Measurements from ENCODE around the gene ARMC9.

The ARMC9 gene

GRCh38 chr2:231360401-231360800 lies 162.0 kb downstream of the ARMC9 start:
- no peak for DNase-seq (ENCODE audit: low read depth, low spot score)
- no peak overlapping the region for H3K4me3 ChIP-seq (ENCODE audit: low read length)
- H3K27me3 ChIP-seq (ENCODE audit: control insufficient read depth, insufficient read depth, low read length): no peaks in the 10 kb centered on the region
- H3K36me3 ChIP-seq (ENCODE audit: control insufficient read depth, insufficient read depth, low read length): peaks cover 3% of the 10 kb centered on the region; the same call in 1 of the 2 replicates
- 0 out of 2 replicates have a peak, but pooled peaks cover 3% of the 10 kb centered on the region for H3K4me1 ChIP-seq (ENCODE audit: control insufficient read depth, insufficient read depth, low read length)
- H3K27ac ChIP-seq (ENCODE audit: low read length): no peak overlapping the region
- no peaks in the 10 kb centered on the region for H3K9me3 ChIP-seq (ENCODE audit: control insufficient read depth, insufficient read depth, low read length)
- no CpG with 5 or more reads among the region's 11 CpGs for WGBS (ENCODE audit: insufficient coverage, insufficient read length)

GRCh38 chr2:231360881-231361371 lies 162.5 kb downstream of the ARMC9 start:
- Histone ChIP-seq H3K27me3 (ENCODE audit: control insufficient read depth, insufficient read depth, low read length) (no peaks in the 10 kb centered on the region), H3K36me3 (ENCODE audit: control insufficient read depth, insufficient read depth, low read length) (peaks cover 3% of the 10 kb centered on the region; the same call in 1 of the 2 replicates), H3K4me3 (ENCODE audit: low read length) (no peak overlapping the region), H3K4me1 (ENCODE audit: control insufficient read depth, insufficient read depth, low read length) (no peaks in the 10 kb centered on the region), H3K27ac (ENCODE audit: low read length) (no peak overlapping the region), H3K9me3 (ENCODE audit: control insufficient read depth, insufficient read depth, low read length) (no peaks in the 10 kb centered on the region)
- no CpG with 5 or more reads among the region's 13 CpGs for WGBS (ENCODE audit: insufficient coverage, insufficient read length)
- DNase-seq (ENCODE audit: low read depth, low spot score): no peak

- no peaks in the 10 kb centered on the region for H3K9me3 ChIP-seq (ENCODE audit: control insufficient read depth, insufficient read depth, low read length)
- H3K36me3 ChIP-seq (ENCODE audit: control insufficient read depth, insufficient read depth, low read length): peaks cover 3% of the 10 kb centered on the region; the same call in 1 of the 2 replicates
- no peak overlapping the region for H3K27ac ChIP-seq (ENCODE audit: low read length)
- H3K4me1 ChIP-seq (ENCODE audit: control insufficient read depth, insufficient read depth, low read length): no peaks in the 10 kb centered on the region
- H3K4me3 ChIP-seq (ENCODE audit: low read length): no peak overlapping the region
- WGBS (ENCODE audit: insufficient coverage, insufficient read length): no CpG with 5 or more reads among the region's 12 CpGs
- DNase-seq (ENCODE audit: low read depth, low spot score): no peak
- no peaks in the 10 kb centered on the region for H3K27me3 ChIP-seq (ENCODE audit: control insufficient read depth, insufficient read depth, low read length)
Observed at GRCh38 chr2:231361701-231362554, 163.5 kb downstream of the ARMC9 start.

GRCh38 chr2:231362555-231363184 lies 164.2 kb downstream of the ARMC9 start:
- H3K27ac ChIP-seq (ENCODE audit: low read length): no peak overlapping the region
- H3K4me3 ChIP-seq (ENCODE audit: low read length): no peak overlapping the region
- H3K27me3 ChIP-seq (ENCODE audit: control insufficient read depth, insufficient read depth, low read length): no peaks in the 10 kb centered on the region
- peaks cover 1% of the 10 kb centered on the region; the same call in 1 of the 2 replicates for H3K4me1 ChIP-seq (ENCODE audit: control insufficient read depth, insufficient read depth, low read length)
- no CpG with 5 or more reads among the region's 9 CpGs for WGBS (ENCODE audit: insufficient coverage, insufficient read length)
- DNase-seq (ENCODE audit: low read depth, low spot score): no peak
- peaks cover 3% of the 10 kb centered on the region; the same call in 1 of the 2 replicates for H3K36me3 ChIP-seq (ENCODE audit: control insufficient read depth, insufficient read depth, low read length)
- no peaks in the 10 kb centered on the region for H3K9me3 ChIP-seq (ENCODE audit: control insufficient read depth, insufficient read depth, low read length)

DNA sequence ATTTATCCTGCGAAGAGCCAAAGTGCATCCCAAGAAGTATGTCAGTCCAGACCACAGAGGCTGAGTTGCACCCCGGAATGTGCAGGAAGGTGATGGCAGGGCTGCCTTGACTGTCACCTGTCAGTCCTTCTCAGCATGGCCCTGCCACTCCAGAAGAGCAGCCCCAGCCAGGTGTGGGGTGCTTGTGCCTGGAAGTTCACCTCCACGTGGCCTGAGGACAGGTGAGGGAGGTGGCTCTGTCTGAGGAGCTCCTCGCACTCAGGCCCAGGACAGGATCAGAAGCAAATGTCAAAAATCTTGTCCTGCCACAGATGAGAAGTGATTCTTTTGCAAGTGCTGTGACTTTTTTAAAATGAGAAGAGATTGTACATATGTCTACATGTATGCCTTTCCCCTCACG lies 165.6 kb downstream of the ARMC9 start:
- no CpG with 5 or more reads among the region's 5 CpGs for WGBS (ENCODE audit: insufficient coverage, insufficient read length)
- H3K36me3 ChIP-seq (ENCODE audit: control insufficient read depth, insufficient read depth, low read length): peaks cover 3% of the 10 kb centered on the region; the same call in 1 of the 2 replicates
- DNase-seq (ENCODE audit: low read depth, low spot score): no peak

GRCh38 chr2:231364961-231365810 lies 166.8 kb downstream of the ARMC9 start:
- peaks cover 3% of the 10 kb centered on the region; the same call in 1 of the 2 replicates for H3K36me3 ChIP-seq (ENCODE audit: control insufficient read depth, insufficient read depth, low read length)
- no peaks in the 10 kb centered on the region for H3K9me3 ChIP-seq (ENCODE audit: control insufficient read depth, insufficient read depth, low read length)
- DNase-seq (ENCODE audit: low read depth, low spot score): no peak
- peaks cover 6% of the 10 kb centered on the region for H3K4me1 ChIP-seq (ENCODE audit: control insufficient read depth, insufficient read depth, low read length)
- H3K27ac ChIP-seq (ENCODE audit: low read length): no peak overlapping the region
- H3K27me3 ChIP-seq (ENCODE audit: control insufficient read depth, insufficient read depth, low read length): no peaks in the 10 kb centered on the region
- WGBS (ENCODE audit: insufficient coverage, insufficient read length): no CpG with 5 or more reads among the region's 22 CpGs
- H3K4me3 ChIP-seq (ENCODE audit: low read length): no peak overlapping the region

More for the DNA sequence above, 165.6 kb downstream of the ARMC9 start:
- Histone ChIP-seq H3K27me3 (ENCODE audit: control insufficient read depth, insufficient read depth, low read length) (no peaks in the 10 kb centered on the region), H3K4me1 (ENCODE audit: control insufficient read depth, insufficient read depth, low read length) (peaks cover 1% of the 10 kb centered on the region; the same call in 1 of the 2 replicates), H3K9me3 (ENCODE audit: control insufficient read depth, insufficient read depth, low read length) (no peaks in the 10 kb centered on the region), H3K4me3 (ENCODE audit: low read length) (no peak overlapping the region), H3K27ac (ENCODE audit: low read length) (no peak overlapping the region)

DNA sequence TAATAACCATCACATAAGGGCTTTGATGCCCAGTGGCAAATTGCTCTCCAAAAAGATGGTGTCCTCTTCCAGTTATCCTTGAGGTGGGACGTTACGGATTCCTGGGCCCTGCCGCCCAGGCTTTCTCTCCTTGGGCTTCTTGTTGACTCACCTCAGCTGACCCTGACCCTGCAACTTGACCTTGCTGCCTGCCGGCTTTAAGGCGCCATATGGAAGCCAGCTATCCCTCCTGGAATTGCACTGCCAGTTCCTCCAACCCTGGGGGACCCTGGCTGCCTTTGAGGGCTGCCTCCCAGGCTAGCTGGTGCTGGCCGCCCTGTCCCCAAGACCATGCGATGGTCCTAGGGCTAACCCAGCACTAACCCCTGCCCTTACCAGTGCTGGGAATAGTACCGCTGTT lies 168.7 kb downstream of the ARMC9 start:
- no peak overlapping the region for H3K27ac ChIP-seq (ENCODE audit: low read length)
- H3K9me3 ChIP-seq (ENCODE audit: control insufficient read depth, insufficient read depth, low read length): no peaks in the 10 kb centered on the region
- WGBS (ENCODE audit: insufficient coverage, insufficient read length): no CpG with 5 or more reads among the region's 8 CpGs
- H3K36me3 ChIP-seq (ENCODE audit: control insufficient read depth, insufficient read depth, low read length): no peaks in the 10 kb centered on the region
- no peaks in the 10 kb centered on the region for H3K27me3 ChIP-seq (ENCODE audit: control insufficient read depth, insufficient read depth, low read length)
- H3K4me3 ChIP-seq (ENCODE audit: low read length): no peak overlapping the region
- no peak for DNase-seq (ENCODE audit: low read depth, low spot score)
- H3K4me1 ChIP-seq (ENCODE audit: control insufficient read depth, insufficient read depth, low read length): peaks cover 12% of the 10 kb centered on the region

- Histone ChIP-seq H3K4me3 (ENCODE audit: low read length) (no peak overlapping the region), H3K27ac (ENCODE audit: low read length) (no peak overlapping the region), H3K9me3 (ENCODE audit: control insufficient read depth, insufficient read depth, low read length) (no peaks in the 10 kb centered on the region), H3K27me3 (ENCODE audit: control insufficient read depth, insufficient read depth, low read length) (no peaks in the 10 kb centered on the region), H3K4me1 (ENCODE audit: control insufficient read depth, insufficient read depth, low read length) (peaks cover 12% of the 10 kb centered on the region), H3K36me3 (ENCODE audit: control insufficient read depth, insufficient read depth, low read length) (no peaks in the 10 kb centered on the region)
- WGBS (ENCODE audit: insufficient coverage, insufficient read length): no CpG with 5 or more reads among the region's 23 CpGs
- no peak for DNase-seq (ENCODE audit: low read depth, low spot score)
Observed at GRCh38 chr2:231369580-231370428, 171.4 kb downstream of the ARMC9 start.

GRCh38 chr2:231370429-231370748 lies 172.0 kb downstream of the ARMC9 start:
- H3K27ac ChIP-seq (ENCODE audit: low read length): no peak overlapping the region
- no CpG with 5 or more reads among the region's 6 CpGs for WGBS (ENCODE audit: insufficient coverage, insufficient read length)
- peaks cover 12% of the 10 kb centered on the region for H3K4me1 ChIP-seq (ENCODE audit: control insufficient read depth, insufficient read depth, low read length)

More at GRCh38 chr2:231370429-231370748, 172.0 kb downstream of the ARMC9 start:
- Histone ChIP-seq H3K27me3 (ENCODE audit: control insufficient read depth, insufficient read depth, low read length) (no peaks in the 10 kb centered on the region), H3K4me3 (ENCODE audit: low read length) (no peak overlapping the region), H3K36me3 (ENCODE audit: control insufficient read depth, insufficient read depth, low read length) (no peaks in the 10 kb centered on the region), H3K9me3 (ENCODE audit: control insufficient read depth, insufficient read depth, low read length) (no peaks in the 10 kb centered on the region)
- DNase-seq (ENCODE audit: low read depth, low spot score): no peak
